Measurements from ENCODE around the gene GLRX3. TPM values are rescaled to one million over a fixed set of nuclear protein-coding genes. Genes with fewer than 3 reads are reported as not detected.

Gene GLRX3
- total RNA-seq (2022; extraction: Qiagen RNA extraction; ENCODE audit: low read depth): 188 to 245 TPM (median 208 TPM) in 5 replicates

DNA sequence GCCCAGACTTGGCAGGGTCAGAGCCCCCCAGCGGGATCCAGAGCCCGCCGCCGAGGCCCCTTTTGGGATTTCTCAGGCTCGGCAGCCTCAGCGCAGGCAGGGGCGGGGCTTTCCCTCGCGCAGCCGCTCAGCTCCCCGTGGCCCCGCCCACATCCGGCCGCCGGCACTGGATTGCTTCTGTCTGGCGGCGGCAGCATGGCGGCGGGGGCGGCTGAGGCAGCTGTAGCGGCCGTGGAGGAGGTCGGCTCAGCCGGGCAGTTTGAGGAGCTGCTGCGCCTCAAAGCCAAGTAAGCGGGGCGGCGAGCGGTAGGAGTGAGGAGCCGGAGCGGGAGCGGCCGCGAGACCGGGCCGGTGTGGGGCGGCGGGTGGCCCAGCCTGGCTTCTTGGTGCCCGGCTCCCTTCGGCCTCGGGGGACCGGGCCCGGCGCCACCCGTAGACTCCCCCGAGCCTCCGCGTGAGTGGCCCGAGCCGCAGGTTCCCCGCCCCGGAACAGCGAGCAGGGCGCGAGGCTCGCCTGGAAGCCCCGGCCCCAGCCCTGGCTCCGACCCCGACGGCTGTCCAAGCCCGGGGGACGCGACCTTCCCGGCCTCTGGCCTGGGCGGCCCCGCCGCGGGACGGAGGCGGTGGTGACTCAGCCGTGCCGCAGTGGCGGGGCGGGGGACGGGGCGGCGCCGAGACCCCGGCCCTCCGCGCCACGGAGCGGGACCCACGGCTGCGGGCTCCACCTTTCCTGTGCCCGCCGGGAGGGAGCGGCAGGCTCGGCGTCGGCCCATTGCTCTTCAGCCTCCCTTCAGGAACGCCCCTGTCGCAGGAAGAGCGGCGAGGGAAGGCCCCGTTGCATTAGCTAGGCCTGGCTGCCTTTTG, at the start of gene GLRX3:
Gene GLRX3, plus strand, starts transcription at position 166 of the 864 bp plus-strand sequence. Its CDS starts 30 bp downstream, at position 196.

DNA sequence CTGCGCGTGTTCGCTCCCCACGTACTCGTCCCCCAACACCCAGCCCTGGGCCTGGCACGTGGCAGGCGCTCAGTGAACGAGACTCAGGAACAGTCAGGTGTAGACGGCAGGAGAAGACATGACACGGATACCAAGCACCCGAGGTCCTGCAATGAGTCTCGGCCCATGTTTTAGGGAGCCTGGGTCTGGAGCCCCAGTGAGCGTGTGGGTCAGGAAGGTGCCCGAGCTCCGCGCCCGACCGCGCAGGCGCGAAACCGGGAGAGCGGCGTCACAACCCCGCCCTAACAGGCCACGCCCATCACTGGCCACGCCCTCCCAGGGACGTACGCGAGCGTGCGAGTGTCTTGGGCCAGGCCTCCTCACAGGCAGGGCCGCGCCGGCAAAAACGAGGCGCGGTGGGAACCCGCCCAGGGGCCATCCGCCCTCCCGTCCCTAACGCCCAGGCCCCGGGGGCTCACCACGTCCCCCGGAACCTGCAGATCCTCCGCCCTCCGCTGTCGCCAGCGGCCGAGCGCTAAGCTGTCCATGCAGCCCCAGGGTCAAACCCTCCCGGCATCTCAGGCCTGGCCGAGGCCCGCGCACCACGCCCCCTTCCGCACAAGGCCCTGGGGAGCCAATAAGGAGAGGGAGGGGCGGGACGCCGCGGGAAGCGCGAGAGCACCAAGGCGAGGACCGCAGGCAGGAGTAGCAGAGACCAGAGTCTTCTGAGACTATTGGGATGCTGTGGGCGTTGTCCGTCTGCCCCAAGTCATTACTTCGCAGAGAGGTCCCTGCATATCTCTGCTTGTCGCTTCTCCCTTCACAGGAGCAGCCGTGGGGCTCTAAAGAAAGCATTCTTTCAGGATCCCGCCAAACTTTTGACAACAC, 25.7 kb upstream of the GLRX3 start, which contains the start of gene C10orf143:
Gene C10orf143, minus strand, starts transcription at position 585 of the 867 bp plus-strand sequence. Its CDS starts 58 bp downstream, at position 527.

Other genes starting within 250 kb of the GLRX3 start
- gene EBF3, start 172.1 kb upstream of the GLRX3 start, total RNA-seq (2022; extraction: Qiagen RNA extraction; ENCODE audit: low read depth): 0.11 to 0.20 TPM (median 0.14 TPM) in 5 replicates
- gene C10orf143, start 25.6 kb upstream of the GLRX3 start, total RNA-seq (2022; extraction: Qiagen RNA extraction; ENCODE audit: low read depth): 0.20 to 1.1 TPM (median 0.71 TPM) in 5 replicates